Measurements from ENCODE around the gene THAP12. TPM values are rescaled to one million over a fixed set of nuclear protein-coding genes. Genes with fewer than 3 reads are reported as not detected.

Gene THAP12
- polyA plus RNA-seq, 1 donor (not counting 4 experiments of a cell fraction or from before 2014, with no cell fraction given): 49.8 TPM

GRCh38 chr11:76361374-76361773 lies 19.6 kb downstream of the THAP12 start:
- H3K4me2 ChIP-seq (ENCODE audit: control insufficient read depth, extremely low read depth, insufficient read depth, low read depth, low read length): no peak overlapping the region
- no peaks in the 10 kb centered on the region for H3K36me3 ChIP-seq (ENCODE audit: control insufficient read depth in 2 of 2, extremely low read depth in 1 of 2, insufficient read depth in 2 of 2, low read length in 2 of 2)
- H3K9me1 ChIP-seq (ENCODE audit: control insufficient read depth, extremely low read depth, insufficient read depth, low read length): no peaks in the 10 kb centered on the region
- H2AFZ ChIP-seq (ENCODE audit: control insufficient read depth, low read length): no peak overlapping the region
- no peak for TF ChIP-seq EZH2 (IDR thresholded peaks at IDR 0.05; ENCODE audit: low read length)
- TF ChIP-seq CTCF (optimal IDR thresholded peaks at IDR 0.05 in 1 of 3, IDR thresholded peaks at IDR 0.05 in 1 of 3, conservative IDR thresholded peaks at IDR 0.05 in 1 of 3; ENCODE audit: extremely low read depth in 1 of 3, insufficient read depth in 2 of 3, low read length in 3 of 3): no peak
- H3K9me3 ChIP-seq (ENCODE audit: control insufficient read depth, low read depth, low read length): no peaks in the 10 kb centered on the region
- H4K20me1 ChIP-seq (ENCODE audit: control insufficient read depth, extremely low read depth, insufficient read depth, low read length): peaks cover 4% of the 10 kb centered on the region
- H3K4me1 ChIP-seq (ENCODE audit: control insufficient read depth, extremely low read depth, insufficient read depth, low read length): no peaks in the 10 kb centered on the region
- H3K27ac ChIP-seq (ENCODE audit: control insufficient read depth, insufficient read depth, low read length): no peak overlapping the region
- H3K27me3 ChIP-seq (ENCODE audit: control insufficient read depth, extremely low read depth, insufficient read depth, low read length): no peaks in the 10 kb centered on the region
- no peak for DNase-seq (ENCODE audit: low read depth, low spot score)
- peaks cover 16% of the 10 kb centered on the region for H3K79me2 ChIP-seq (ENCODE audit: control insufficient read depth, insufficient read depth, low read length)
- FAIRE-seq: no peak
- dilution Hi-C loops (cut with MboI; ENCODE audit: extremely low pct_ligation_motif_present, low sequenced_read_pairs): no loop called here
- no peak overlapping the region for H3K4me3 ChIP-seq (ENCODE audit: control insufficient read depth in 2 of 3, extremely low read depth in 1 of 3, insufficient read depth in 2 of 3, low read depth in 1 of 3, low read length in 3 of 3)
- no peak overlapping the region for H3K9ac ChIP-seq (ENCODE audit: control insufficient read depth, extremely low read depth, insufficient read depth, low read length)

DNA sequence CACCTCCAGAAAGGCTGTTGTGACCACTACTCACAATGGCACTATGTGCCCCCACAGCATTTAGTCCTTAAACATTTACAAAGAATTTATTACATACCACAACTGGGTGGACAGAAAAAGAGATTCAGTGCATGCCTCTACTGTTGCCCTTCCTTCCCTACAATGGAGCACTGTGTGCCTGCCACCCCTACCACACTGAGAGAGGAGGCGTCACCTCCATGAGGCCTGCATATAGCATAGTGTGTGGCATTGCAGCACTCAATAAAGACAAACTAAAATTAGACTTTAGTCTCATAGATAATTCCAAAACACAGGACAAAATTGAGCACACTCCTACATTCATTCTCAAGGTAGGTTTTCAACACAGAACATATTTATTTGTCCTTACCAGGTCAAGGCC lies 25.8 kb downstream of the THAP12 start:
- Histone ChIP-seq H3K4me3 (ENCODE audit: control insufficient read depth in 2 of 3, extremely low read depth in 1 of 3, insufficient read depth in 2 of 3, low read depth in 1 of 3, low read length in 3 of 3) (no peak overlapping the region), H3K9ac (ENCODE audit: control insufficient read depth, extremely low read depth, insufficient read depth, low read length) (no peak overlapping the region), H2AFZ (ENCODE audit: control insufficient read depth, low read length) (no peak overlapping the region), H3K27me3 (ENCODE audit: control insufficient read depth, extremely low read depth, insufficient read depth, low read length) (no peaks in the 10 kb centered on the region), H3K4me2 (ENCODE audit: control insufficient read depth, extremely low read depth, insufficient read depth, low read depth, low read length) (no peak overlapping the region), H3K36me3 (ENCODE audit: control insufficient read depth in 2 of 2, extremely low read depth in 1 of 2, insufficient read depth in 2 of 2, low read length in 2 of 2) (peaks cover 0 to 5% of the 10 kb centered on the region in 2 experiments), H3K9me3 (ENCODE audit: control insufficient read depth, low read depth, low read length) (no peaks in the 10 kb centered on the region), H3K27ac (ENCODE audit: control insufficient read depth, insufficient read depth, low read length) (no peak overlapping the region), H3K9me1 (ENCODE audit: control insufficient read depth, extremely low read depth, insufficient read depth, low read length) (no peaks in the 10 kb centered on the region), H3K79me2 (ENCODE audit: control insufficient read depth, insufficient read depth, low read length) (no peaks in the 10 kb centered on the region), H3K4me1 (ENCODE audit: control insufficient read depth, extremely low read depth, insufficient read depth, low read length) (no peaks in the 10 kb centered on the region), H4K20me1 (ENCODE audit: control insufficient read depth, extremely low read depth, insufficient read depth, low read length) (no peaks in the 10 kb centered on the region)
- DNase-seq (ENCODE audit: low read depth, low spot score): no peak
- no peak for FAIRE-seq
- dilution Hi-C loops (cut with MboI; ENCODE audit: extremely low pct_ligation_motif_present, low sequenced_read_pairs): no loop called here
- TF ChIP-seq CTCF (optimal IDR thresholded peaks at IDR 0.05 in 1 of 3, IDR thresholded peaks at IDR 0.05 in 1 of 3, conservative IDR thresholded peaks at IDR 0.05 in 1 of 3; ENCODE audit: extremely low read depth in 1 of 3, insufficient read depth in 2 of 3, low read length in 3 of 3): no peak
- TF ChIP-seq EZH2 (IDR thresholded peaks at IDR 0.05; ENCODE audit: low read length): no peak

Data from keratinocyte (primary cell).